K562 (cell line): ENCODE results near the gene ZC3H6. TPM values are rescaled to one million over a fixed set of nuclear protein-coding genes. Genes with fewer than 3 reads are reported as not detected.
"Not testable (repeated sequence)": the region's sequence is repeated elsewhere in the genome, so short reads cannot be mapped to it uniquely, and the experiment has no call there.

ENCODE experiments used
- ATAC-seq: fragments of 200-7000 bp; cut with Tn5 transposase; 3 replicates; pipeline ENCODE4 v1.9.1; 2020; ENCODE audit warnings: moderate library complexity
- BruUV-seq: library from RNA; stranded (reverse); fragments of 400-500 nt; replicated peaks from 2 replicates; lab custom pipeline; 2021; lab: Mats Ljungman, UMichigan
- CTCF ChIA-PET: fragments of 300-600 bp; formaldehyde crosslinking; extraction: SDS; loops from one replicate; lab custom pipeline; 2021; ENCODE audit warnings: low intra/inter-chr PET ratio; lab: Yijun Ruan, JAX
- POLR2A ChIA-PET: fragments of 300-600, 350-650 bp; sonication (Branson Sonifier 250); formaldehyde crosslinking; extraction: SDS; loops from one replicate; lab custom pipeline; 2021; ENCODE audit warnings: antibody characterized with exemption, inconsistent platforms; lab: Yijun Ruan, JAX
- DNase-seq, 4 experiments: peaks; one replicate each; pipeline versions ENCODE4 v3.0.0 to v3.0.0-alpha.2; 2011 to 2018; ENCODE audit warnings: low spot score in 3 of 4, mixed read lengths in 3 of 4; ENCODE audit errors: extremely low read depth in 1 of 4
- FAIRE-seq: peaks from 2 replicates; lab custom pipeline; 2011; peaks lifted over from hg19 to GRCh38; lab: Jason Lieb, UNC
- H2AFZ ChIP-seq: 2 replicates; pipeline ENCODE4 v1.6.0; 2011; ENCODE audit warnings: low read depth, low read length, control low read depth, inconsistent platforms
- H3K27ac ChIP-seq: fragments of 200-600 bp; 3 replicates; pipeline ENCODE4 v1.8.0; 2011; ENCODE audit warnings: low read depth, mild to moderate bottlenecking, control low read depth, inconsistent platforms, low read length, moderate library complexity, mixed read lengths; ENCODE audit errors: extremely low read depth
- H3K27me3 ChIP-seq, 2 experiments: fragments of 300-600 bp in 1 of 2; 2 replicates in 1 of 2; 3 replicates in 1 of 2; pipeline versions ENCODE4 v1.6.0 to v1.8.0; 2011; ENCODE audit warnings: inconsistent platforms in 2 of 2, low read length in 2 of 2, mild to moderate bottlenecking in 1 of 2, mixed read lengths in 1 of 2, moderate library complexity in 1 of 2; ENCODE audit not compliant: control insufficient read depth in 2 of 2, insufficient read depth in 2 of 2
- H3K36me3 ChIP-seq: fragments of 300-600 bp; 3 replicates; pipeline ENCODE4 v1.8.0; 2011; ENCODE audit warnings: mild to moderate bottlenecking, low read length, inconsistent platforms; ENCODE audit not compliant: control insufficient read depth, insufficient read depth
- H3K4me1 ChIP-seq, 2 experiments: fragments of 200-600 bp in 1 of 2; replicated peaks in 1 of 2; 2 replicates in 1 of 2; 3 replicates in 1 of 2; pipeline versions ENCODE4 v1.5.1 to v1.8.0; 2011; ENCODE audit warnings: inconsistent platforms in 2 of 2, low read length in 2 of 2, mild to moderate bottlenecking in 1 of 2, mixed read lengths in 1 of 2, moderate library complexity in 1 of 2; ENCODE audit not compliant: control insufficient read depth in 2 of 2, insufficient read depth in 2 of 2
- H3K4me2 ChIP-seq: 2 replicates; pipeline ENCODE4 v1.6.1; 2011; ENCODE audit warnings: low read length, control low read depth, inconsistent platforms, mixed read lengths; ENCODE audit not compliant: insufficient read depth
- H3K4me3 ChIP-seq: fragments of 200-600 bp; sonication (generic), shearing (Covaris generic); 2 replicates; pipeline ENCODE4 v1.5.1; 2016; ENCODE audit warnings: control low read depth, inconsistent platforms
- H3K79me2 ChIP-seq: fragments of 200-600 bp; 3 replicates; pipeline ENCODE4 v1.8.0; 2011; ENCODE audit warnings: low read length, inconsistent platforms; ENCODE audit not compliant: control insufficient read depth, insufficient read depth
- H3K9ac ChIP-seq, 2 experiments: 2 replicates each; pipeline versions ENCODE4 v1.6.0 to v1.6.1; 2011; ENCODE audit warnings: low read depth in 2 of 2, low read length in 2 of 2, control low read depth in 1 of 2, inconsistent platforms in 1 of 2, mild to moderate bottlenecking in 1 of 2, mixed read lengths in 1 of 2; ENCODE audit not compliant: insufficient read depth in 1 of 2
- H3K9me1 ChIP-seq: one replicate; pipeline ENCODE4 v1.6.0; 2011; ENCODE audit warnings: inconsistent platforms, mild to moderate bottlenecking, low read length, moderate library complexity; ENCODE audit not compliant: control insufficient read depth, insufficient read depth
- H3K9me3 ChIP-seq: replicated peaks from 2 replicates; pipeline ENCODE4 v1.5.1; 2011; ENCODE audit warnings: low read depth, low read length, inconsistent platforms; ENCODE audit not compliant: control insufficient read depth, insufficient read depth
- H4K20me1 ChIP-seq: replicated peaks from 2 replicates; pipeline ENCODE4 v1.6.1; 2011; ENCODE audit warnings: low read length, inconsistent platforms, mixed read lengths; ENCODE audit not compliant: control insufficient read depth, insufficient read depth
- ETV6 ChIP-seq, 3 experiments: fragments of 150-350 bp in 1 of 3; sonication (generic) in 1 of 3; formaldehyde crosslinking in 1 of 3; IDR thresholded peaks; 2 replicates each; pipeline versions ENCODE4 v1.6.1 to v1.8.0; 2014 to 2022; ENCODE audit warnings: borderline replicate concordance in 2 of 3, low read depth in 2 of 3, antibody characterized with exemption in 1 of 3, low read length in 1 of 3, mild to moderate bottlenecking in 1 of 3, missing genetic modification reagents in 1 of 3
- FOXA3 ChIP-seq, 2 experiments: fragments of 450-650 bp in 1 of 2; sonication (generic) in 1 of 2; formaldehyde crosslinking; IDR thresholded peaks in 1 of 2; conservative IDR thresholded peaks in 1 of 2; 2 replicates each; pipeline versions ENCODE4 v1.4.0 to v1.8.0; 2020 to 2022; ENCODE audit warnings: mild to moderate bottlenecking in 2 of 2, missing genetic modification reagents in 1 of 2
- MAZ ChIP-seq, 2 experiments: fragments of 450-650 bp in 1 of 2; sonication (generic) in 1 of 2; formaldehyde crosslinking; IDR thresholded peaks in 1 of 2; conservative IDR thresholded peaks in 1 of 2; 2 replicates each; pipeline versions ENCODE4 v1.4.0 to v1.5.0; 2020; ENCODE audit warnings: mild to moderate bottlenecking in 1 of 2, missing genetic modification reagents in 1 of 2
- NFE2 ChIP-seq: IDR thresholded peaks from 2 replicates; pipeline ENCODE4 v1.6.1; 2014; ENCODE audit warnings: antibody characterized with exemption, low read depth
- SP1 ChIP-seq: sonication (generic); formaldehyde crosslinking; IDR thresholded peaks from 2 replicates; pipeline ENCODE4 v1.8.1; 2022; ENCODE audit warnings: mild to moderate bottlenecking, missing genetic modification reagents
- WGBS: fragments of 100-300 bp; shearing (Covaris generic); methylation state at CpG from one replicate; pipeline ENCODE4 v1.1.6; 2016; ENCODE audit warnings: low coverage, mixed read lengths; ENCODE audit not compliant: insufficient coverage; ENCODE audit errors: missing lambda C conversion rate; 5-methylcytosine and 5-hydroxymethylcytosine counted together
- in situ Hi-C: fragments of 300-500 bp; cut with MboI; formaldehyde crosslinking; loops from 4 replicates; pipeline ENCODE4 v1.15.0; 2018; ENCODE audit warnings: inconsistent platforms, mixed read lengths
- intact Hi-C: fragments of 100-400 bp; cut with micrococcal nuclease; formaldehyde crosslinking; loops from 2 replicates; pipeline ENCODE4 v1.14.2; 2022
- polyA plus RNA-seq, 8 experiments: library from polyadenylated mRNA; depleted of rRNA in 4 of 8; stranded (reverse) in 5 of 8; unstranded in 3 of 8; fragments of >200 nt; fragmentation: Nextera tagmentation in 2 of 8; fragmentation: Illumina TruSeq in 1 of 8; extraction: Ambion mirVana in 2 of 8; extraction: Trizol in 1 of 8; gene quantifications; 2 replicates each; pipeline versions ENCODE4 v1.2.1 to v1.2.3, GENCODE V29; 2011 to 2014; ENCODE audit warnings: inconsistent platforms in 1 of 8, missing spikeins in 1 of 8
- total RNA-seq, 7 experiments: library from RNA; depleted of rRNA in 6 of 7; stranded (reverse); fragments of >200 nt in 6 of 7; fragmentation: Illumina TruSeq in 2 of 7; extraction: Trizol in 2 of 7; gene quantifications; 2 replicates each; pipeline versions ENCODE4 v1.2.1 to v1.2.3, GENCODE V29; 2011 to 2021; ENCODE audit warnings: low replicate concordance in 1 of 7

The ZC3H6 gene
- total and polyA plus RNA-seq, 9 of the 15 experiments (the other 6 are each of a cell fraction or from before 2014, with no cell fraction given): 0.45 to 1.9 (median 1.5) TPM

GRCh38 chr2:112283535-112283934, 8.1 kb downstream of the ZC3H6 start:
- H4K20me1 ChIP-seq, H3K4me1 ChIP-seq, H2AFZ ChIP-seq, H3K9ac ChIP-seq, FAIRE-seq, H3K79me2 ChIP-seq, intact Hi-C loops, H3K9me1 ChIP-seq, CTCF ChIA-PET, in situ Hi-C loops, H3K4me2 ChIP-seq, H3K36me3 ChIP-seq, H3K27ac ChIP-seq, H3K27me3 ChIP-seq, H3K9me3 ChIP-seq, DNase-seq, H3K4me3 ChIP-seq, BruUV-seq: not testable (repeated sequence)
- POLR2A ChIA-PET: interaction anchor here (0.9 kb wide), 1 partner anchor 12 kb away, joined by 3 read pairs; no protein-coding TSS in a partner anchor
- TF ChIP-seq NFE2: peak; percentile 32; the same call in 1 of the 2 replicates
- 40% methylated on average over 2 of the region's 2 CpGs for whole genome bisulfite sequencing
- peak; percentile 47; the same call in 1 of the 3 replicates for ATAC-seq

DNA sequence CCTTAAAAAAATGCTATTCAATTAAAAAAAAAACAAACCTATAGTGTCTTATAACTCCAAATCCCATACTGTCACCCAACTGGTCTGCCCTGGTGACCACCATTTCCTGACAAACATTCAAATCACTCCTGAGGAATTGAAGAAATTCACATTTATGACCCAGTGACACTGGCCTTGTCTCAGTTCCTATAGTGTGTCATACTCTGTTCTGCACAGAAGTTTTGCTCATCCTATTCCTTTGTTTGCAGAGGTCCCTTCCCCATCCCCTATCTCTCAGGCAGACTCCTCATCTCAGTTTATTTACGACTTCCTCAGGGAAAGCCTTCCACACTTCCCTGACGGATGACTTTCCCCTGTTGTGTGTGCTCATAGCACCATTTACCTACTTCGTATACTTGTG, 14.7 kb downstream of the ZC3H6 start:
- 51% methylated on average over 3 of the region's 3 CpGs for WGBS
- no peaks in the 10 kb centered on the region for H3K27me3 ChIP-seq
- no peak for FAIRE-seq
- H3K27ac ChIP-seq: no peak overlapping the region
- H3K79me2 ChIP-seq: no peaks in the 10 kb centered on the region
- H3K36me3 ChIP-seq: no peaks in the 10 kb centered on the region
- H4K20me1 ChIP-seq: no peaks in the 10 kb centered on the region
- no peaks in the 10 kb centered on the region for H3K9me1 ChIP-seq
- H3K9me3 ChIP-seq: no peaks in the 10 kb centered on the region
- no peak overlapping the region for H3K4me2 ChIP-seq
- POLR2A ChIA-PET: interaction anchor here (0.6 kb wide), 1 partner anchor 25 kb away, joined by 3 read pairs; no protein-coding TSS in a partner anchor
- no peak overlapping the region for H3K4me3 ChIP-seq
- no peak overlapping the region for H2AFZ ChIP-seq
- TF ChIP-seq MAZ (CRISPR knock-in tag; conservative IDR thresholded peaks at IDR 0.05 in 1 of 2, IDR thresholded peaks at IDR 0.05 in 1 of 2): no peak
- TF ChIP-seq SP1: no peak
- no peak for TF ChIP-seq ETV6 (IDR thresholded peaks at IDR 0.05; ENCODE audit: borderline replicate concordance in 1 of 2, low read depth in 2 of 2, low read length in 1 of 2)
- no peak for TF ChIP-seq ETV6 (CRISPR knock-in tag; IDR thresholded peaks at IDR 0.05; ENCODE audit: borderline replicate concordance)
- TF ChIP-seq FOXA3 (CRISPR knock-in tag; conservative IDR thresholded peaks at IDR 0.05 in 1 of 2, IDR thresholded peaks at IDR 0.05 in 1 of 2): peak in 1 of 2 experiments; percentile 79; a peak in 2 of 4 replicates
- no peak for ATAC-seq
- CTCF ChIA-PET: no interaction called here
- no peaks in the 10 kb centered on the region for H3K4me1 ChIP-seq
- intact Hi-C loops (no loop called here), in situ Hi-C loops (no loop called here)
- no peak for DNase-seq
- no peak overlapping the region for H3K9ac ChIP-seq
- BruUV-seq: no TSS peak
